ENCODE results near the gene C9orf43.

GRCh38 chr9:113444736-113445135, 34.2 kb downstream of the C9orf43 start:
- TF ChIP-seq CTCF (IDR thresholded peaks at IDR 0.05) (no peak), EP300 (IDR thresholded peaks at IDR 0.05) (no peak), ZSCAN20 (CRISPR knock-in tag; IDR thresholded peaks at IDR 0.05) (no peak), PHF8 (IDR thresholded peaks at IDR 0.05; ENCODE audit: borderline replicate concordance, low read depth) (no peak), POLR2A (IDR thresholded peaks at IDR 0.05; ENCODE audit: low read length) (no peak), MYC (IDR thresholded peaks at IDR 0.05; ENCODE audit: borderline replicate concordance, low read length) (no peak), MAX (IDR thresholded peaks at IDR 0.05) (no peak), USF2 (IDR thresholded peaks at IDR 0.05) (no peak), RCOR1 (IDR thresholded peaks at IDR 0.05; ENCODE audit: low read depth, low read length) (no peak), ELK1 (IDR thresholded peaks at IDR 0.05; ENCODE audit: low read depth, low read length) (no peak), MAZ (IDR thresholded peaks at IDR 0.05; ENCODE audit: borderline replicate concordance, low read depth, low read length) (no peak), RFX5 (IDR thresholded peaks at IDR 0.05) (no peak)

Data from A549 (cell line).